ENCODE data around the gene HM13. TPM values are rescaled to one million over a fixed set of nuclear protein-coding genes. Genes with fewer than 3 reads are reported as not detected.

The HM13 gene
- total and polyA plus RNA-seq, 2 of the 13 experiments (the other 11 are each of a cell fraction or from before 2014, with no cell fraction given) = 118 to 243 TPM

DNA sequence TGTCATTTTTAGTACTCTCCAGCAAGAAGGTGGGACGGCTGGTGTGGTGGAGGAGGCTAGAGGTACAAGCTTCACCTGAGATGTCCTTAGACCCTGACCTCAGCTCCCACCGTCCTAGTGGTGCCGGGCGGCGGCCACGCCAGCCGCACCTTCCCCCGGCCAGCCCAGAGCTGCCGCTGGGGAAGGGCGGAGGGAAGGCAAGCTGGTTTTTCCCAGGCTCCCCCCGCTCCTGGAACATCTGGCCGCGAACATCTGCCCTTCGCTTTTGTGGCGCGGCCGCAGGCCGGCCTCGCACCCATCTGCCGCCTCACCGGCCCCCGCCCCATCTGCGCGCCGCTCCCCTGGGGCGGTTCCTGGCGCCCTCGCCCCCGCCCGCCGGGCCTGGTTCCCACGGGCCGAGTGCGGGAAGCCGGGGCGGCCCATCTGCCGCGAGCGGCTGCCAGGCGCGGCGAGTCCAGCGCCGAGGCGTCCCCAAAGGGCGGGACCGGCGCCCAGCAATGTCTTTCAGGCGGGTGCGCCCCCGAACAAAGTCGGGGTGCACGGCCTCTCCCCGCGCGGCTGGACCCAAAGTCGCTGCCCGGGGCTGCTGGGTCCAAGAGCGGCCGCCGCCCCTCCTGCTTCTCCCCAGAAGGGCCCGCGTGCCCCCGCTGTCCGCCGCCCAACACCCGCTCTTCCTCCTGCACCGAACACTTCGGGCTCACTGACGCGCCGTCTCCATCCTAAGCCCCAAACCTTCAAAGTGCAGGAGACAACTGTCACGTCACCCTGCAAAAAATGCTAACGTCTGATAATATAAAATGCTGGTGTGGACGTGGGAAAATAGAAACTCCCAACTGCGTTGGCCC lies 73.5 kb downstream of the HM13 start (continued):
- TF ChIP-seq, protein P1, sequence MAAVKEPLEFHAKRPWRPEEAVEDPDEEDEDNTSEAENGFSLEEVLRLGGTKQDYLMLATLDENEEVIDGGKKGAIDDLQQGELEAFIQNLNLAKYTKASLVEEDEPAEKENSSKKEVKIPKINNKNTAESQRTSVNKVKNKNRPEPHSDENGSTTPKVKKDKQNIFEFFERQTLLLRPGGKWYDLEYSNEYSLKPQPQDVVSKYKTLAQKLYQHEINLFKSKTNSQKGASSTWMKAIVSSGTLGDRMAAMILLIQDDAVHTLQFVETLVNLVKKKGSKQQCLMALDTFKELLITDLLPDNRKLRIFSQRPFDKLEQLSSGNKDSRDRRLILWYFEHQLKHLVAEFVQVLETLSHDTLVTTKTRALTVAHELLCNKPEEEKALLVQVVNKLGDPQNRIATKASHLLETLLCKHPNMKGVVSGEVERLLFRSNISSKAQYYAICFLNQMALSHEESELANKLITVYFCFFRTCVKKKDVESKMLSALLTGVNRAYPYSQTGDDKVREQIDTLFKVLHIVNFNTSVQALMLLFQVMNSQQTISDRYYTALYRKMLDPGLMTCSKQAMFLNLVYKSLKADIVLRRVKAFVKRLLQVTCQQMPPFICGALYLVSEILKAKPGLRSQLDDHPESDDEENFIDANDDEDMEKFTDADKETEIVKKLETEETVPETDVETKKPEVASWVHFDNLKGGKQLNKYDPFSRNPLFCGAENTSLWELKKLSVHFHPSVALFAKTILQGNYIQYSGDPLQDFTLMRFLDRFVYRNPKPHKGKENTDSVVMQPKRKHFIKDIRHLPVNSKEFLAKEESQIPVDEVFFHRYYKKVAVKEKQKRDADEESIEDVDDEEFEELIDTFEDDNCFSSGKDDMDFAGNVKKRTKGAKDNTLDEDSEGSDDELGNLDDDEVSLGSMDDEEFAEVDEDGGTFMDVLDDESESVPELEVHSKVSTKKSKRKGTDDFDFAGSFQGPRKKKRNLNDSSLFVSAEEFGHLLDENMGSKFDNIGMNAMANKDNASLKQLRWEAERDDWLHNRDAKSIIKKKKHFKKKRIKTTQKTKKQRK (IDR thresholded peaks at IDR 0.05; ENCODE audit: low read length) = no peak
- TF ChIP-seq SYNCRIP (IDR thresholded peaks at IDR 0.05; ENCODE audit: insufficient read depth, low read depth, low read length) = no peak
- no peak for TF ChIP-seq ZNF282 (IDR thresholded peaks at IDR 0.05; ENCODE audit: partially characterized antibody)
- peak; percentile 71; the same call in 1 of the 2 replicates for TF ChIP-seq MAX (IDR thresholded peaks at IDR 0.05)
- peak; percentile 84 for TF ChIP-seq RBM39 (IDR thresholded peaks at IDR 0.05; ENCODE audit: low read depth, low read length, poor library complexity, severe bottlenecking)
- TF ChIP-seq ZBTB20 (CRISPR knock-in tag; IDR thresholded peaks at IDR 0.05; ENCODE audit: borderline replicate concordance, low read depth) = no peak; the same call in 1 of the 2 replicates
- TF ChIP-seq KLF16 (CRISPR knock-in tag; IDR thresholded peaks at IDR 0.05) = peak in 1 of 2 experiments; percentile 56; a peak in 2 of 4 replicates
- TF ChIP-seq RFXAP (CRISPR knock-in tag; IDR thresholded peaks at IDR 0.05; ENCODE audit: borderline replicate concordance) = peak; percentile 45; the same call in 1 of the 2 replicates
- TF ChIP-seq NPAS2 (CRISPR knock-in tag; IDR thresholded peaks at IDR 0.05; ENCODE audit: borderline replicate concordance) = no peak
- no peak for TF ChIP-seq YY1 (IDR thresholded peaks at IDR 0.05; ENCODE audit: insufficient read depth, insufficient replicate concordance, low read depth, low read length)
- TF ChIP-seq, protein P2, sequence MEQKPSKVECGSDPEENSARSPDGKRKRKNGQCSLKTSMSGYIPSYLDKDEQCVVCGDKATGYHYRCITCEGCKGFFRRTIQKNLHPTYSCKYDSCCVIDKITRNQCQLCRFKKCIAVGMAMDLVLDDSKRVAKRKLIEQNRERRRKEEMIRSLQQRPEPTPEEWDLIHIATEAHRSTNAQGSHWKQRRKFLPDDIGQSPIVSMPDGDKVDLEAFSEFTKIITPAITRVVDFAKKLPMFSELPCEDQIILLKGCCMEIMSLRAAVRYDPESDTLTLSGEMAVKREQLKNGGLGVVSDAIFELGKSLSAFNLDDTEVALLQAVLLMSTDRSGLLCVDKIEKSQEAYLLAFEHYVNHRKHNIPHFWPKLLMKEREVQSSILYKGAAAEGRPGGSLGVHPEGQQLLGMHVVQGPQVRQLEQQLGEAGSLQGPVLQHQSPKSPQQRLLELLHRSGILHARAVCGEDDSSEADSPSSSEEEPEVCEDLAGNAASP (CRISPR knock-in tag; IDR thresholded peaks at IDR 0.05; ENCODE audit: borderline replicate concordance) = no peak; the same call in 1 of the 2 replicates
- TF ChIP-seq RAD51 (IDR thresholded peaks at IDR 0.05; ENCODE audit: borderline replicate concordance) = no peak
- TF ChIP-seq THYN1 (CRISPR knock-in tag; IDR thresholded peaks at IDR 0.05; ENCODE audit: borderline replicate concordance, low read depth) = no peak
- no peak for TF ChIP-seq POLR2AphosphoS2 (IDR thresholded peaks at IDR 0.05; ENCODE audit: low read depth, low read length)
- no peak for TF ChIP-seq ZBTB21 (CRISPR knock-in tag; IDR thresholded peaks at IDR 0.05)
- TF ChIP-seq ZMYM3 (CRISPR knock-in tag; IDR thresholded peaks at IDR 0.05) = no peak
- peak; percentile 88 for TF ChIP-seq ZNF563 (CRISPR knock-in tag; IDR thresholded peaks at IDR 0.05)
- TF ChIP-seq PRPF4 (IDR thresholded peaks at IDR 0.05; ENCODE audit: low read depth, low read length, poor library complexity, severe bottlenecking) = no peak
- peak; percentile 98; the same call in 1 of the 2 replicates for TF ChIP-seq ZBTB42 (CRISPR knock-in tag; IDR thresholded peaks at IDR 0.05)
- TF ChIP-seq PHF20 (CRISPR knock-in tag; IDR thresholded peaks at IDR 0.05) = no peak

Data from HepG2 (cell line).